Suprapubic skin (tissue), 4 donors: ENCODE data around the gene KDM2B. TPM values are rescaled to one million over a fixed set of nuclear protein-coding genes. Genes with fewer than 3 reads are reported as not detected.
A peak's percentile ranks its signal among the peaks of the same experiment; 100 is the strongest.

Source experiments
- DNase-seq, 2 donors: peaks; one replicate each; pipeline ENCODE4 v3.0.0-alpha.2; 2019; ENCODE audit warnings: low spot score in 2 of 2
- H3K27ac ChIP-seq: fragments of 200-600 bp; sonication (generic); one replicate; pipeline ENCODE4 v1.5.1; 2019
- H3K27me3 ChIP-seq: fragments of 200-600 bp; sonication (generic); one replicate; pipeline ENCODE4 v1.5.1; 2019
- H3K36me3 ChIP-seq: fragments of 200-600 bp; sonication (generic); one replicate; pipeline ENCODE4 v1.5.1; 2019
- H3K4me1 ChIP-seq: fragments of 200-600 bp; sonication (generic); one replicate; pipeline ENCODE4 v1.5.1; 2019
- H3K4me3 ChIP-seq: fragments of 200-600 bp; sonication (generic); one replicate; pipeline ENCODE4 v1.5.1; 2019; ENCODE audit warnings: mild to moderate bottlenecking
- H3K9me3 ChIP-seq: fragments of 200-600 bp; sonication (generic); one replicate; pipeline ENCODE4 v1.5.1; 2019
- EP300 ChIP-seq: sonication (generic); formaldehyde crosslinking; IDR thresholded peaks from one replicate; pipeline ENCODE4 v1.6.1; 2017; ENCODE audit warnings: antibody characterized with exemption
- POLR2A ChIP-seq, 2 donors: fragments of 450-650 bp; IDR thresholded peaks; one replicate each; pipeline ENCODE4 v1.6.1; 2017; ENCODE audit warnings: antibody characterized with exemption in 2 of 2, mild to moderate bottlenecking in 2 of 2, moderate library complexity in 2 of 2
- POLR2AphosphoS5 ChIP-seq, 3 donors: sonication (generic); formaldehyde crosslinking; IDR thresholded peaks; one replicate each; pipeline ENCODE4 v1.6.1; 2017; ENCODE audit warnings: antibody characterized with exemption in 3 of 3
- WGBS: methylation state at CpG from one replicate; pipeline ENCODE4 v1.1.5; 2018; 5-methylcytosine and 5-hydroxymethylcytosine counted together
- total RNA-seq, 4 donors: library from RNA; depleted of rRNA; stranded (reverse); fragments of >200 nt; gene quantifications; one replicate each; pipeline ENCODE4 v1.1.0, GENCODE V29; 2016
- TF ChIP-seq, protein P1 (sequence below), 2 donors: fragments of 200-600 bp in 1 of 2; fragments of 450-650 bp in 1 of 2; sonication (generic) in 1 of 2; IDR thresholded peaks; one replicate each; pipeline ENCODE4 v1.5.1; 2016 to 2019; ENCODE audit warnings: antibody characterized with exemption in 2 of 2, mild to moderate bottlenecking in 1 of 2, moderate library complexity in 1 of 2

Gene KDM2B
- total RNA-seq, 4 donors from 2014 or later: 47.8 to 53.7 (median 50.4) TPM

DNA sequence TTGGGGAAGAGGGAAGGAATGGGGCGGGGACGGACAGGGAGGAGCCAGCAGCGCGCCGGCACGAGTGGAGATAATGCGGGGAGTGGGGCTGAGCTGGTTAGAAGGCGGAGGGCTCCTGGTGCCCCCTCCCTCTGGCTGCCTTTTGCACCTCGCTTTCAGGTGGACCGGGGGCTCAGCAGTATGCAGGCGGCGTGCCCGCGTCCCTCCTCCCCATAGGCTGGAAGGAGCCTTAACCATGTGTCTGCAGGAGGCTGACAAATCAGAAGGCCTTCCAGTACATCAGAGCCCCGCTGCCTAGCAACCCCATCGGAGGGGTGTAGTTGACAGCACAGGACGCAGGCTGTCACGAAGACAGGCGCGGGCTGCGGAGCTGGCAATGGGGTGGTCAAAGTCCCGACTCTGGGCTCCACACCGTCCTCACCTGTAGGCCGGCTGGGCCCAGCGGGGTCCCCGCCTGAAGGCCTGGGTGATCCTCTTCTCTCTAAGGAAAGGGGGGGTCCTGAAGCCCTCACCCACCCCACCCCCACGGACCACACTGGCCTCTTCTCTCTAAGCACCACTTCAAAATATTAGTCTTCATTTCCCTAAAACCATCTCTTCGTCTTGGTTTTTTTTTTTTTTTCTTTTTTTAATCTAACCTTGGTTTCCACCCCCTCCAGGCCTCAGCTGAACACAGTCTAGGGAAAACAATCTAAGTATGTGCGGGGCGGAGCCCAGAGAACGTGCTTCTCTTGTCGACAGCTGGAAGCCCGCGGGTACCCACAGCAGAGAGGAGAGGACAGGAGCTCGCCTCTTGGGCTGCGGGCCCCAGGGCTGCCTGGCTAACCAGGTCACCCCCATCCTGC is 44.5 kb downstream of the KDM2B start:
- Histone ChIP-seq H3K36me3 (peaks cover 19% of the 10 kb centered on the region), H3K4me3 (peak overlapping the region; percentile 74), H3K27me3 (no peaks in the 10 kb centered on the region), H3K4me1 (peaks cover 36% of the 10 kb centered on the region), H3K9me3 (no peaks in the 10 kb centered on the region), H3K27ac (peak overlapping the region; percentile 78)
- WGBS: 11% methylated on average over 30 of the region's 36 CpGs
- no peak for TF ChIP-seq POLR2AphosphoS5 (IDR thresholded peaks at IDR 0.05)
- TF ChIP-seq, protein P1, sequence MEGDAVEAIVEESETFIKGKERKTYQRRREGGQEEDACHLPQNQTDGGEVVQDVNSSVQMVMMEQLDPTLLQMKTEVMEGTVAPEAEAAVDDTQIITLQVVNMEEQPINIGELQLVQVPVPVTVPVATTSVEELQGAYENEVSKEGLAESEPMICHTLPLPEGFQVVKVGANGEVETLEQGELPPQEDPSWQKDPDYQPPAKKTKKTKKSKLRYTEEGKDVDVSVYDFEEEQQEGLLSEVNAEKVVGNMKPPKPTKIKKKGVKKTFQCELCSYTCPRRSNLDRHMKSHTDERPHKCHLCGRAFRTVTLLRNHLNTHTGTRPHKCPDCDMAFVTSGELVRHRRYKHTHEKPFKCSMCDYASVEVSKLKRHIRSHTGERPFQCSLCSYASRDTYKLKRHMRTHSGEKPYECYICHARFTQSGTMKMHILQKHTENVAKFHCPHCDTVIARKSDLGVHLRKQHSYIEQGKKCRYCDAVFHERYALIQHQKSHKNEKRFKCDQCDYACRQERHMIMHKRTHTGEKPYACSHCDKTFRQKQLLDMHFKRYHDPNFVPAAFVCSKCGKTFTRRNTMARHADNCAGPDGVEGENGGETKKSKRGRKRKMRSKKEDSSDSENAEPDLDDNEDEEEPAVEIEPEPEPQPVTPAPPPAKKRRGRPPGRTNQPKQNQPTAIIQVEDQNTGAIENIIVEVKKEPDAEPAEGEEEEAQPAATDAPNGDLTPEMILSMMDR (IDR thresholded peaks at IDR 0.05): no peak
- no peak for TF ChIP-seq EP300
- no peak for TF ChIP-seq POLR2A (IDR thresholded peaks at IDR 0.05)
- peak; percentile 86 to 87 for DNase-seq

GRCh38 chr12:121535150-121536053 is 45.4 kb downstream of the KDM2B start:
- 47% methylated on average over 12 of the region's 13 CpGs for WGBS
- Histone ChIP-seq H3K27ac (peak overlapping the region; percentile 78), H3K4me1 (peaks cover 39% of the 10 kb centered on the region), H3K27me3 (no peaks in the 10 kb centered on the region), H3K36me3 (peaks cover 19% of the 10 kb centered on the region), H3K9me3 (no peaks in the 10 kb centered on the region), H3K4me3 (peak overlapping the region; percentile 74)
- no peak for DNase-seq
- TF ChIP-seq, protein P1 (IDR thresholded peaks at IDR 0.05): no peak
- TF ChIP-seq POLR2AphosphoS5 (IDR thresholded peaks at IDR 0.05) (no peak), POLR2A (IDR thresholded peaks at IDR 0.05) (no peak), EP300 (no peak)

DNA sequence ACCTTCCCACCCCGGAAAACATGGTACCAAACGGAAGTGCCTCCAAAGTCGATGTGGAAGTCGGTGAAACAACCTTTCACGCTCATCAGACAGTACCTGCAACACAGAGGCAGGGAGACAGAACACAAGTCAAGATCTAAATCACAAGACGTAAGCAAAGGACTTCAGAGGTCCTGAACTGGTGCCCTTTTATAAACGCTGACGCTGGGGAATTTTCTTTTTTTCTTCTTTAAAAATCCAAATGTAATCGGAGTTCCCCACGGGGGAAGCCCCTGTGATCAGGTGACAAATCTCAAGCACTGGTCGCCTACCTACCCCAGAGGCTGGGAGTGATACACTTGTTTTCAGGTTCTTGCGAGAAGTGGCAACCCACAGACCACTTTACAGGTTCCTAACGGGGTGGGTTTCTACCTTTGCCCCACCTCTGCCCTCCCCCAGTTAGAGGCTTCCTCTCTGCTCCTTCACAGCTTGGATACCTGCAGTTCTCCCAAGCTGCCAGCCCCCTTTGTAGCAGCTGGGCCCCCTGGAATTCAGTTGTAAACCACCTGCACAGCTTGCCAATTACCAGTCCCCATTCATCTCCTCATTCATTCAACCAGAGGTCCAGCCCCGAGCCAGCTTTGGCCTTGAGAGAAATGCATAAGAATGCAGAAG is 46.2 kb downstream of the KDM2B start:
- H3K36me3 ChIP-seq: peaks cover 19% of the 10 kb centered on the region
- no peaks in the 10 kb centered on the region for H3K27me3 ChIP-seq
- TF ChIP-seq EP300: no peak
- no peak for TF ChIP-seq POLR2AphosphoS5 (IDR thresholded peaks at IDR 0.05)
- TF ChIP-seq, protein P1 (IDR thresholded peaks at IDR 0.05): no peak
- TF ChIP-seq POLR2A (IDR thresholded peaks at IDR 0.05): no peak
- no peak overlapping the region for H3K27ac ChIP-seq
- DNase-seq: no peak
- H3K4me3 ChIP-seq: no peak overlapping the region
- H3K9me3 ChIP-seq: no peaks in the 10 kb centered on the region
- WGBS: 81% methylated on average over 14 of the region's 14 CpGs
- H3K4me1 ChIP-seq: peaks cover 42% of the 10 kb centered on the region

DNA sequence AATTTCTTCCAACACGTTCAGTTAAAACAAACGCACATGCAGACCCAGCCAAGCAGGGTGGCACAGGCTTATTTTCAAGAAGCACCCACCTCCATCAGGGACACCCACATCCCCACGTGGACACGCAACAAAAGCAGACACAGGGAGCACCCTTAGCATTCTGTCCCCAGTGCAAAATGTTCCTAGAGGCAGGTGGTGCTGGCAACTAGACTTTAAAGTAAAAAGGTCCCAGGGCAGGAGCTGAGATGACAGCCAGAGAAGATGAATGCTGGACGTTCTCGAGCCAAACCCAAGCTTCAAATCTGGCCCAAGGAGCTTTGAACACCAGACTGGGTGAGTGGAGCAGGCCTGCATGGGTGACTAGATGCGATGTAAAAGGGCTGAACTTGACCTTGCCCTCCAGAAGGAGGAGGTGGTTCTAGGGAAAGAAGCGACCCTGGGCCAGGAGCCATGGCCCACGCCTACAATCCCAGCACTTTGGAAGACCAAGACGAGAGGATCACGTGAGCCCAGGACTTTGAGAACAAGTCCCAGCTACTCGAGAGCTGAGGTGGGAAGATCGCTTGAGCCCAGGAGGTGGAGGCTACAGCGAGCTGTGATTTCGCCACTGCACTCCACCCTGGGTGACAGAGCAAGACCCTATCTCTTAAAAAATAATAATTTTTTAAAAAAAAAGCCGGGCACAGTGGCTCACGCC is 47.3 kb downstream of the KDM2B start:
- DNase-seq: no peak
- TF ChIP-seq POLR2A (IDR thresholded peaks at IDR 0.05) (no peak), POLR2AphosphoS5 (IDR thresholded peaks at IDR 0.05) (no peak), EP300 (no peak)
- TF ChIP-seq, protein P1 (IDR thresholded peaks at IDR 0.05): no peak
- WGBS: 65% methylated on average over 16 of the region's 17 CpGs
- Histone ChIP-seq H3K27me3 (no peaks in the 10 kb centered on the region), H3K9me3 (no peaks in the 10 kb centered on the region), H3K36me3 (peaks cover 19% of the 10 kb centered on the region), H3K4me1 (peaks cover 38% of the 10 kb centered on the region), H3K27ac (peak overlapping the region; percentile 5), H3K4me3 (no peak overlapping the region)
